Mesenchymal stem cell (in vitro differentiated cells and primary cell): ENCODE measurements around the gene SKP2.

ENCODE experiments used
- DNase-seq: peaks from one replicate; pipeline ENCODE4 v3.0.0-alpha.2; 2013
- H2AFZ ChIP-seq: one replicate; pipeline ENCODE4 v1.6.1; 2013; ENCODE audit warnings: low read depth, mild to moderate bottlenecking, control low read depth, inconsistent platforms, low read length, moderate library complexity
- H2AK5ac ChIP-seq: 2 replicates; pipeline ENCODE4 v1.6.1; 2013; ENCODE audit warnings: low read length, moderate library complexity, mild to moderate bottlenecking, inconsistent platforms; ENCODE audit not compliant: severe bottlenecking
- H2BK120ac ChIP-seq: one replicate; pipeline ENCODE4 v1.6.1; 2013; ENCODE audit warnings: low read depth, mild to moderate bottlenecking, inconsistent platforms, low read length, moderate library complexity
- H2BK12ac ChIP-seq, 2 experiments: one replicate each; pipeline ENCODE4 v1.6.1; 2013; ENCODE audit warnings: inconsistent platforms in 2 of 2, low read length in 2 of 2, mild to moderate bottlenecking in 2 of 2, moderate library complexity in 2 of 2, control low read depth in 1 of 2
- H2BK15ac ChIP-seq: one replicate; pipeline ENCODE4 v1.6.1; 2013; ENCODE audit warnings: mild to moderate bottlenecking, low read depth, inconsistent platforms; ENCODE audit not compliant: poor library complexity, severe bottlenecking
- H2BK5ac ChIP-seq: 2 replicates; pipeline ENCODE4 v1.6.1; 2013; ENCODE audit warnings: low read depth, mild to moderate bottlenecking, low read length, control low read depth, inconsistent platforms; ENCODE audit not compliant: poor library complexity, severe bottlenecking
- H3K14ac ChIP-seq, 2 experiments: one replicate each; pipeline ENCODE4 v1.6.1; 2013; ENCODE audit warnings: inconsistent platforms in 2 of 2, low read length in 2 of 2, control low read depth in 1 of 2, mild to moderate bottlenecking in 1 of 2, moderate library complexity in 1 of 2
- H3K18ac ChIP-seq, 2 experiments: one replicate each; pipeline ENCODE4 v1.6.1; 2013; ENCODE audit warnings: inconsistent platforms in 2 of 2, low read length in 2 of 2, control low read depth in 1 of 2, low read depth in 1 of 2, mild to moderate bottlenecking in 1 of 2
- H3K23ac ChIP-seq, 2 experiments: one replicate each; pipeline ENCODE4 v1.6.1; 2013; ENCODE audit warnings: inconsistent platforms in 2 of 2, low read length in 2 of 2, mild to moderate bottlenecking in 2 of 2, moderate library complexity in 2 of 2, control low read depth in 1 of 2
- H3K27ac ChIP-seq: 2 replicates; pipeline ENCODE4 v1.5.1; 2013; ENCODE audit warnings: mild to moderate bottlenecking, moderate library complexity, low read length, control low read depth, inconsistent platforms; ENCODE audit not compliant: poor library complexity, severe bottlenecking
- H3K27me3 ChIP-seq, 2 experiments: 2 replicates each; pipeline versions ENCODE4 v1.6.1 to v1.7.0; 2013; ENCODE audit warnings: low read length in 2 of 2, mild to moderate bottlenecking in 2 of 2, moderate library complexity in 2 of 2, control low read depth in 1 of 2, inconsistent platforms in 1 of 2; ENCODE audit not compliant: control insufficient read depth in 1 of 2, insufficient read depth in 1 of 2
- H3K36me3 ChIP-seq, 2 experiments: 2 replicates each; pipeline versions ENCODE4 v1.6.1 to v1.7.0; 2013; ENCODE audit warnings: low read length in 2 of 2, control low read depth in 1 of 2, inconsistent platforms in 1 of 2, low read depth in 1 of 2, mild to moderate bottlenecking in 1 of 2; ENCODE audit not compliant: insufficient read depth in 2 of 2, control insufficient read depth in 1 of 2
- H3K4ac ChIP-seq, 2 experiments: one replicate each; pipeline ENCODE4 v1.6.1; 2013; ENCODE audit warnings: inconsistent platforms in 2 of 2, low read length in 2 of 2, mild to moderate bottlenecking in 2 of 2, moderate library complexity in 2 of 2, control low read depth in 1 of 2, low read depth in 1 of 2
- H3K4me1 ChIP-seq: 2 replicates; pipeline ENCODE4 v1.6.1; 2013; ENCODE audit warnings: low read depth, low read length, control low read depth; ENCODE audit not compliant: control insufficient read depth, insufficient read depth
- H3K4me2 ChIP-seq: 2 replicates; pipeline ENCODE4 v1.6.1; 2013; ENCODE audit warnings: low read length, mild to moderate bottlenecking, inconsistent platforms; ENCODE audit not compliant: poor library complexity, severe bottlenecking
- H3K4me3 ChIP-seq, 2 experiments: 2 replicates each; pipeline versions ENCODE4 v1.5.1 to v1.7.0; 2013; ENCODE audit warnings: low read length in 2 of 2, mild to moderate bottlenecking in 2 of 2, control low read depth in 1 of 2, low read depth in 1 of 2; ENCODE audit not compliant: insufficient read depth in 1 of 2
- H3K79me1 ChIP-seq: replicated peaks from 2 replicates; pipeline ENCODE4 v1.6.1; 2013; ENCODE audit warnings: mild to moderate bottlenecking, control low read depth, low read length, inconsistent platforms; ENCODE audit not compliant: poor library complexity, severe bottlenecking
- H3K9ac ChIP-seq: 2 replicates; pipeline ENCODE4 v1.7.0; 2013; ENCODE audit warnings: mild to moderate bottlenecking, low read length, moderate library complexity
- H3K9me3 ChIP-seq: 2 replicates; pipeline ENCODE4 v1.7.0; 2013; ENCODE audit warnings: mild to moderate bottlenecking, low read length; ENCODE audit not compliant: control insufficient read depth
- H4K8ac ChIP-seq: one replicate; pipeline ENCODE4 v1.6.1; 2013; ENCODE audit warnings: inconsistent platforms, mild to moderate bottlenecking, low read length, moderate library complexity
- H4K91ac ChIP-seq: one replicate; pipeline ENCODE4 v1.6.1; 2013; ENCODE audit warnings: mild to moderate bottlenecking, low read length, inconsistent platforms
- WGBS: methylation state at CpG from one replicate; pipeline ENCODE4 v1.1.7; 2013; ENCODE audit warnings: mixed read lengths; 5-methylcytosine and 5-hydroxymethylcytosine counted together

Gene SKP2

GRCh38 chr5:36146390-36146789, 5.5 kb upstream of the SKP2 start:
- Histone ChIP-seq H3K36me3 (peaks cover 0 to 9% of the 10 kb centered on the region in 2 experiments), H4K91ac (no peak overlapping the region), H3K4me2 (no peak overlapping the region), H3K23ac (no peak overlapping the region), H3K4me3 (no peak overlapping the region), H3K9me3 (no peaks in the 10 kb centered on the region), H3K4ac (no peak overlapping the region), H2AFZ (no peak overlapping the region), H3K14ac (no peak overlapping the region), H3K4me1 (peaks cover 2% of the 10 kb centered on the region), H2BK15ac (no peak overlapping the region), H3K27ac (no peak overlapping the region), H2AK5ac (no peak overlapping the region), H4K8ac (no peak overlapping the region), H3K27me3 (no peaks in the 10 kb centered on the region), H2BK5ac (no peak overlapping the region), H3K18ac (no peak overlapping the region), H3K79me1 (peaks cover 17% of the 10 kb centered on the region), H3K9ac (no peak overlapping the region), H2BK120ac (no peak overlapping the region), H2BK12ac (no peak overlapping the region)
- no peak for DNase-seq
- 78% methylated on average over 3 of the region's 3 CpGs for WGBS

- no peak overlapping the region for H2BK120ac ChIP-seq
- 25% methylated on average over 1 of the region's 2 CpGs for WGBS
Measured at GRCh38 chr5:36147681-36148080, 4.2 kb upstream of the SKP2 start.

GRCh38 chr5:36150676-36151433, 1.1 kb upstream of the SKP2 start:
- DNase-seq = peak; percentile 60
- H3K4me1 ChIP-seq = peaks cover 4% of the 10 kb centered on the region
- H2BK5ac ChIP-seq = no peak overlapping the region
- no peaks in the 10 kb centered on the region for H3K27me3 ChIP-seq
- H3K4ac ChIP-seq = peak overlapping the region in 1 of 2 experiments; percentile 47
- H2AFZ ChIP-seq = peak overlapping the region; percentile 92
- H3K36me3 ChIP-seq = peaks cover 6 to 20% of the 10 kb centered on the region in 2 experiments
- no peak overlapping the region for H2BK120ac ChIP-seq
- no peak overlapping the region for H3K14ac ChIP-seq
- no peak overlapping the region for H2BK15ac ChIP-seq
- H2BK12ac ChIP-seq = no peak overlapping the region
- no peak overlapping the region for H4K91ac ChIP-seq
- H3K9ac ChIP-seq = peak overlapping the region; percentile 91
- peaks cover 20% of the 10 kb centered on the region for H3K79me1 ChIP-seq
- peak overlapping the region; percentile 81 to 91 for H3K4me3 ChIP-seq
- peak overlapping the region in 1 of 2 experiments; percentile 34 for H3K23ac ChIP-seq
- H4K8ac ChIP-seq = peak overlapping the region; percentile 1
- H3K18ac ChIP-seq = no peak overlapping the region
- no peak overlapping the region for H2AK5ac ChIP-seq
- WGBS = 7% methylated on average over 18 of the region's 23 CpGs
- no peak overlapping the region for H3K27ac ChIP-seq
- H3K4me2 ChIP-seq = peak overlapping the region; percentile 93
- H3K9me3 ChIP-seq = no peaks in the 10 kb centered on the region

More at GRCh38 chr5:36147681-36148080, 4.2 kb upstream of the SKP2 start:
- H3K23ac ChIP-seq = no peak overlapping the region
- no peak overlapping the region for H2BK5ac ChIP-seq
- peaks cover 2% of the 10 kb centered on the region for H3K4me1 ChIP-seq
- H3K27ac ChIP-seq = no peak overlapping the region
- H3K9ac ChIP-seq = no peak overlapping the region
- no peak overlapping the region for H4K91ac ChIP-seq
- DNase-seq = no peak
- H3K27me3 ChIP-seq = no peaks in the 10 kb centered on the region
- no peaks in the 10 kb centered on the region for H3K9me3 ChIP-seq
- peaks cover 0 to 2% of the 10 kb centered on the region in 2 experiments for H3K36me3 ChIP-seq
- no peak overlapping the region for H2AK5ac ChIP-seq
- no peak overlapping the region for H3K4ac ChIP-seq
- H3K4me2 ChIP-seq = no peak overlapping the region
- no peak overlapping the region for H4K8ac ChIP-seq
- no peak overlapping the region for H3K4me3 ChIP-seq
- no peak overlapping the region for H2BK15ac ChIP-seq
- H2BK12ac ChIP-seq = no peak overlapping the region
- no peak overlapping the region for H2AFZ ChIP-seq
- H3K18ac ChIP-seq = no peak overlapping the region
- peaks cover 19% of the 10 kb centered on the region for H3K79me1 ChIP-seq
- no peak overlapping the region for H3K14ac ChIP-seq

GRCh38 chr5:36152324-36153297, 700 bp downstream of the SKP2 start:
- Histone ChIP-seq H3K9ac (peak overlapping the region; percentile 88), H2BK12ac (no peak overlapping the region), H3K27ac (peak overlapping the region; percentile 73), H3K79me1 (peaks cover 15% of the 10 kb centered on the region), H2BK15ac (no peak overlapping the region), H3K18ac (peak overlapping the region in 1 of 2 experiments; percentile 23), H3K23ac (no peak overlapping the region), H3K36me3 (peaks cover 6 to 28% of the 10 kb centered on the region in 2 experiments), H2BK120ac (no peak overlapping the region), H3K4me2 (peak overlapping the region; percentile 79), H3K9me3 (no peaks in the 10 kb centered on the region), H2BK5ac (no peak overlapping the region), H3K4me3 (peak overlapping the region; percentile 72 to 91), H3K14ac (no peak overlapping the region), H2AFZ (peak overlapping the region; percentile 53), H3K4ac (no peak overlapping the region), H2AK5ac (no peak overlapping the region), H3K4me1 (peaks cover 9% of the 10 kb centered on the region), H4K91ac (no peak overlapping the region), H3K27me3 (no peaks in the 10 kb centered on the region), H4K8ac (peak overlapping the region; percentile 45)
- 3% methylated on average over 23 of the region's 24 CpGs for WGBS
- peak; percentile 51 for DNase-seq
